HG02642 (cell line): ENCODE measurements around the gene PEMT.

Source experiments
- ATAC-seq: cut with Tn5 transposase; IDR thresholded peaks from one replicate; pipeline ENCODE4 v1.9.1; 2021; ENCODE audit warnings: mild to moderate bottlenecking; ENCODE audit not compliant: unreplicated experiment, poor library complexity

PEMT gene

GRCh38 chr17:17506181-17506741 is 85.2 kb downstream of the PEMT start:
- no peak for ATAC-seq

- ATAC-seq, result no peak
Measured at GRCh38 chr17:17505610-17506171, 85.8 kb downstream of the PEMT start.

- no peak for ATAC-seq
Measured at GRCh38 chr17:17505151-17505550, 86.4 kb downstream of the PEMT start.

GRCh38 chr17:17504341-17505140 is 87.0 kb downstream of the PEMT start:
- ATAC-seq, result no peak

GRCh38 chr17:17503566-17504130 is 87.9 kb downstream of the PEMT start:
- no peak for ATAC-seq

- no peak for ATAC-seq
Measured at GRCh38 chr17:17502741-17503565, 88.6 kb downstream of the PEMT start.

- no peak for ATAC-seq
Measured at GRCh38 chr17:17500999-17501605, 90.4 kb downstream of the PEMT start.

GRCh38 chr17:17499402-17500145 is 91.9 kb downstream of the PEMT start:
- no peak for ATAC-seq

GRCh38 chr17:17498606-17499301 is 92.8 kb downstream of the PEMT start:
- ATAC-seq, result no peak

- no peak for ATAC-seq
Measured at GRCh38 chr17:17497845-17498520, 93.5 kb downstream of the PEMT start.

- no peak for ATAC-seq
Measured at GRCh38 chr17:17497065-17497844, 94.3 kb downstream of the PEMT start.

- ATAC-seq, result peak; percentile 81
Measured at GRCh38 chr17:17496189-17497064, 95.1 kb downstream of the PEMT start, which contains the start of gene RASD1. RASD1 (minus strand) TSS chr17:17496395; CDS start chr17:17496181, 214 bp downstream.

- ATAC-seq, result no peak
Measured at GRCh38 chr17:17495536-17496188, 95.8 kb downstream of the PEMT start.

- no peak for ATAC-seq
Measured at GRCh38 chr17:17494870-17495535, 96.5 kb downstream of the PEMT start.

GRCh38 chr17:17494499-17494869 is 97.0 kb downstream of the PEMT start:
- ATAC-seq, result no peak
